Hematopoietic multipotent progenitor cell treated with erythropoietin and hydrocortisone succinate and interleukin-3 and kit ligand, for 4 days (in vitro differentiated cells): Measurements from ENCODE around the gene ANXA1.

ENCODE experiments used
- DNase-seq: peaks from one replicate; pipeline ENCODE4 v3.0.0-alpha.2; 2015

ANXA1 gene

DNA sequence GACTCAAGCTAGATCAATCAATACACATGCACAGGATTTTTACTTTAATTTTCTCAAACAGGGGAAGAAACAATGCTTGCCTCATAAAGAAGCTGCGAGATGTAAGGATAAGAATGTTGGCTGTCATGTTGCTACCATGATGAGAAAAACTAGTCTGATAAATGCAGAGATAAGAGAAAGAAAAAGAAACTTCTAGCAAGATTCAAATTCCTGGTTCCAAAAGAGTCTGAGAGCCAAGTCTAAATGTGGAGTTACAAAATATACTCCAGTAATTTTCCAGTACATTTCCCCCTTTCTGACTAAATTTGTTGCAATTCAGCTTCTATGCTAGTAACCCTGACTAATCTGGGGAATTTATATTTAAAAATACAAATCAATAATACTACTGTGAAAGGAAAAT, 10.4 kb upstream of the ANXA1 start:
- DNase-seq: no peak

DNA sequence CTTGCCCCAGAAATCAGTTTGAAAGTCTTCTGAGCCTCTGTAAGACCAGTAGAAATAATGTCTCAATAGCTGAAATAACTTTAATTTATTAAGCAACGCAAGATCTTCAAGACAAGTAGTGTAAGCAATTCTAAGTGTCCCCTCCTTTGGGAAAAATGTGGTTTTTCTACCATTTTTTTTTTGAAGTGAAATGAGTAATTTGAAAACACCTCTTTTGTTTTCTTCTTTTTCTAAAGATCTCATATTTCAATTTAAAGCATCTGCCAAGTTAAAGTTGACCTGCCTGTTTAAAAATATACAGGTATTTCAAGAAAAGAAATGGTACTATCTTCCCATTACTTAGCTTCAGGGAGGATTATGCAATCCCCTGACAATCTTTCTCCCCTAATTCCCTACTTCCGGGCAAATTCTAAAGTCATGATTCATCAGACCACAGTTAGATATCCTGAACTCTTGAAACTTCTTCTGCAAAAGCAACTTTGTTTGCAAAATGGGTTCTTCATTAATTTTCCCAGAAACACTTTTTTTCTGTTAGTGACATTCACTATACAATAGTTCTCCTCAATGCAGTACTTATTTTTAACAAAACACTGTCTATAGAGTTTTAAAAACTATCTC, 7.8 kb upstream of the ANXA1 start:
- DNase-seq: peak; percentile 71

DNA sequence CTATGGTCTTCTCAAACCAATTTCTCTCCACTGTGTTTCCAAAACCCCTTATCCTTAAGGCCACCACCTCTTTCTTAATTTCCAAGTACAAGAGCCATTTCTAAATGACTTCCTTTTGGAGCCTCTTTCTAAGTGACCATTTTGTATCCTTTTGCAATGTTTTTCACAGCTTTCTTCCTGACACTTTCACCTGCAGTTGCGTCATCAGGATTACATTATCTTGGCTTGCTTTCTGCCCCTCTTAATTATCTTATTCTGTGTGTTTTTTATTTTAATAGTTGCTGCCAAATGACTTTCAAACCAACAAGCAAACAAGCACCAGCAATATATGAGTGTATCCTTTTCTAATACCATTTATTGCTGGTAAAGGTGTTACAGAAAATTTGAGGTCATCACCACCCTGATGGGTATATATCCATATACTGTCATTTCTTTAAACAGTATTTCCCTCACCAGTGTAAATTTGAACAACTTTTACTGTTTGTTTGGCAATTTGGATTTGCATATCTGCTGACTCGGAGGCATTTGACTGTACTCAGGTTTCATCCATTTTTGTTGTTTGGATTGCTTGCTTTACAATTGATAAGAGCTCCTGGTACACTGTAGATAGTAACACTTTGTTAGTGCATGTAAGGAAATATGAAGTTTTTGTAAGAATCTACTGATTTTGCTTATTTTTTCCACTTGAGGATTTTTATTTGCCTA, 5.4 kb upstream of the ANXA1 start:
- DNase-seq: no peak

- DNase-seq: peak; percentile 44
Observed at GRCh38 chr9:73148447-73148937, 3.2 kb upstream of the ANXA1 start.

GRCh38 chr9:73149371-73150067, 2.1 kb upstream of the ANXA1 start:
- DNase-seq: peak; percentile 88

GRCh38 chr9:73152543-73152844, 829 bp downstream of the ANXA1 start:
- DNase-seq: no peak

DNA sequence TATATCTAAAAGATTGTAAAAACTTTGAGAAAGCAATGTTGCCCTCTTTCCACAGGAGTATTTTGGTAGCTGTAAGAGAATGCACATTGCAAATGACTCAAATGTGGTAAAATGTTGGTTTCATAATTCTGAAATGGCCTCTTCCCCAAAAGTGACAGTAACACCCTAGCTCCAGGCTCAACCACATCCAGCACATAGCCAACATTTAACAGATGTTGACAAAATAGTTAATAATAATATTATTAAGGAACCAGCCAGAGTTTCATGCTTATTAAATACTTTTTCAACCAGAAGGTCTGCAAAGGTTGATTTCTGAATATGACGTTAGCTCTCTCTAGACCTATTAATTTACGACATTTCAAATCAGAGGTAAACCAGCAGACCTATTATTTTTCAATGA, 1.3 kb downstream of the ANXA1 start:
- DNase-seq: peak; percentile 74

- DNase-seq: peak; percentile 41
Observed at GRCh38 chr9:73153793-73154227, 2.1 kb downstream of the ANXA1 start.

GRCh38 chr9:73154271-73154670, 2.6 kb downstream of the ANXA1 start:
- DNase-seq: no peak

DNA sequence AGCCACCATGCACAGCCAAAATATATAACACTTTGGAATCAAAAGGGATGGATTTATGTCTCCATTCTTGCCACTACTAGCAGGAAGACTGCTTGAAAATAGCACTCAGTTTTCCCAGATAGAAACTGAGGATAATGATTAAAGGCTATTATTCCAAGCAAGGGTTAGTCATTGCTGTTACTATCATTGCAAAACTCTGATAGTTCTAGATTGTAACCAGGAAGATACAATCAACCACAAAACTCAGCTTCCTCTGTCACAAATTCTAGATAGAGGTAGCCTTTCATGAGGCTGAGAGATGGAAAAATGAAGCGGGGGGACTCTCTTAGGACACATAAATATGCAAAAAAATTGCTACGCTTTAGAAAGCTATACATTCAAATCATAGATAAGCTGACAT, 3.1 kb downstream of the ANXA1 start:
- peak; percentile 79 for DNase-seq

DNA sequence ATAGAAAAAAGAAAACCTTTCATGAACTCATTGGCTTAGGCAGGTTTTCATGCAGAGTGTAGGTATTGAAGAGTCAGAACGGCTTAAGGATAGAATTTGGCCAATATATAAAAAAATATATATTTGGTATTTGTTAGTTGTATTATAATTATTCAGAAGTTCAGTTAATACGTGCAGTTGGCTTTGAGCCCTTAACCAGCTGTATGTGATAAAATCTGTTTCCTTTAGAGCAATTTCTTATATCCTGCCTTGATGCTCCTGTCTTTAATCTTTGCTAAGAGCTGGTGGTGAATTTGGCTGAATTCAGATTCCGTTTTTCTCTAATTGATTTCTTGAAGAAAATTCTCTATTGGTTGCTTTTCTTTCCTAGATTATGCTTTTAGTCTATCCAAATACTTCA, 3.7 kb downstream of the ANXA1 start:
- DNase-seq: peak; percentile 63

DNA sequence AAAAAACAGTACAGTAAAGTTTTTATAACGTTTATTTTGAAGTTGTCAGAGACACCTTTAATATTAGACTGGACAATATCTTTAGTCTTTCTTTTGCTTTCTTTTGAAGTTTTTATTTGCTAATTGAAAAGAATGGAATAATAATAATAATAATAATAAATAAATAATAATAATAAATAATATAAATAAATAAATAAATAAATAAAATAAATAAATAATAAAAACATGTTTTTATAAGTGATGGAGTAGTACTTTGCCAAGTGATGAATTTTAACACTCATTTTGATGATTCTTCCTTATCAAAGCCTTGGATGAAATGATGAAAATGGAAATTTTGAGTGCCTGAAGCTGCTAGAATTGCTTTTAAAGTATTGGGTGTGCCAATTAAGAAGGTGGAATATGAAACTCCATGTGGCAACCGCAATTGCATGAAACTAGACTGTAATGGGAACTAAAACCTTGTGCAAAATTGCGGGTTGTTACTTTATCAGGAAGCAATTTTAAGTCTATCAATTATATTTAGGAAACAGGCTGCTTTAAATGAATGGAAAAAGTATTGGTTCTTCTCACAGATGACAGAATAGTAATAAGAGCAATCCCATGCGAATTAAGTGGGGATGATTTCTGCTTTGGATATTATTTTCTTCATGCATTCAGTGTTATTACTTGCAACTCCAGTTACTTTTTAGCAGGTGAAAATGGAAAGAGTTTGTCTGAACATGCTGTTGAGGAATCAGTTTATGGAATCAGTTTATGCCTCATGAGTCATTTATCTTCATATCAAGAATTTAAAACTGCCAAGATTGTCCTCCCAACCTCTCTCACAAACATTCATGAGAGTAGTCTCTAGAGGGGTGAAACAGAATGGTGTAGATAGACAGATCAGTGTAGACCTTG, 4.6 kb downstream of the ANXA1 start:
- DNase-seq: peak; percentile 43

GRCh38 chr9:73156865-73157187, 5.2 kb downstream of the ANXA1 start:
- DNase-seq: no peak

- no peak for DNase-seq
Observed at GRCh38 chr9:73157811-73158210, 6.1 kb downstream of the ANXA1 start.

GRCh38 chr9:73158723-73159122, 7.1 kb downstream of the ANXA1 start:
- DNase-seq: no peak

GRCh38 chr9:73160868-73161267, 9.2 kb downstream of the ANXA1 start:
- DNase-seq: no peak

DNA sequence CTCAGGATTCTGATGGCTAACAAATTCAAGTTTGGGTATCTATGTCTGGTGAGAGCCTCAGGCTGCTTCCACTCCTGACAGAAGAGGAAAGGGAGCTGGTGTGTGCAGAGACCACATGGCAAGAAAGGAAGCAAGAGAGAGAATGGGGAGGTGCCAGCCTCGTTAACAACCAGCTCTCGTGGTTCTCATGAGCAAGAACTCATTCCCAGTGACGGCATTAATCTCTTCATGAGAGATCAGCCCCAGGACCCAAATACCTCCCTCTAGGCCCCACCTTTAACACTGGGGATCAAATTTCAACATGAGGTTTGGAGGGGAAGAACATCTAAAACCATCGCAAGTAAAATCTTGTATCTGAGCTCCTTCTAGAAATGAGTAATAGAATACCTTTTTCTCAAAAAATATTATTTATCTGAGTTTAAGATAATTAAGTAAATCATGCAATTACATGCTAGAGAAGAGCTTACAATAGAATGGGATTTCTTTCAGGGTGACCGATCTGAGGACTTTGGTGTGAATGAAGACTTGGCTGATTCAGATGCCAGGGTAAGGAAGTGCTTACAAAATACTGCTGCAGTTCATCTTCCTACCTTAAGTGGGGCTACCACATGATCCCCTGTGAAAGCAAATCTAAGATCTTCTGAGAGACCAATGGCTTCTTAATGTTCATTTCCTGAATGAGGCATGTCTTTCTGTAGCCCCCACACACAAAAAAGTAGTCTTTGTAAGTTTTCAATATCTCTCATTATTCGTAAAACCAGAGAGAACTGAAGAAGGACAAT, 11.5 kb downstream of the ANXA1 start:
- DNase-seq: peak; percentile 46

DNA sequence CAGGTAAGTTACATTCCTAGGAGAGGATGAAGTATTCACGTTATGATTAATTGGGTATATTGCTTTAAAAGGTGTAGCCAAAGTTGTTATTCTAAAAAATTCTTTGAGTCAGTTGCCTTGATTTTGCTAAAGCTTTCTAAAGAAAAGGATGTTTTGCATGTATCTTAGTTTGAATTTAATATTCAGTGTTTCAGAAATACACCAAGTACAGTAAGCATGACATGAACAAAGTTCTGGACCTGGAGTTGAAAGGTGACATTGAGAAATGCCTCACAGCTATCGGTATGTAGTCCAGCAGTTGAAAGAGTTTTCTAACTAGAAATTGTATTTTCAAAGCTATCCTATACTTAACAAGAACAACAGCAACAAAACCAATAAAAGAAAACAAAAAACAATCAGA, 14.2 kb downstream of the ANXA1 start:
- DNase-seq: no peak

DNA sequence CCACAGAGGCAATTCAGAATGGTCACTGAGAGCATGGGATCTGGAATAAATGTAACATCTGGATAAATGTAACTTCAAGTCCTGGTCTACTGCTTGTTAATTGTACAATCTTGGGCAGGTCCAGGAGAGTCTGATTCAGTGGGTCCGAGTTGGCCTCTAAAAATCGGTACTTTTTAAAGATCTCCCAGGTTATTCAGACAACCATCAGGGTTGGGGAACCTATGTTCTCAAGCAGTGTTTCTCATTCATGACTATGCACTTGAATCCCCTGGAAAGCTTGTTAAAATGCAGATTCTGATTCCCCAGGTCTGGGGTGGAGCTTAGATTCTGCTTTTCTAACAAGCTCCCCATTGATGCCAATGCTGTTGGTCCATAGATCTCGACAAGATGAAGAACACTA, 14.8 kb downstream of the ANXA1 start:
- DNase-seq: no peak

DNA sequence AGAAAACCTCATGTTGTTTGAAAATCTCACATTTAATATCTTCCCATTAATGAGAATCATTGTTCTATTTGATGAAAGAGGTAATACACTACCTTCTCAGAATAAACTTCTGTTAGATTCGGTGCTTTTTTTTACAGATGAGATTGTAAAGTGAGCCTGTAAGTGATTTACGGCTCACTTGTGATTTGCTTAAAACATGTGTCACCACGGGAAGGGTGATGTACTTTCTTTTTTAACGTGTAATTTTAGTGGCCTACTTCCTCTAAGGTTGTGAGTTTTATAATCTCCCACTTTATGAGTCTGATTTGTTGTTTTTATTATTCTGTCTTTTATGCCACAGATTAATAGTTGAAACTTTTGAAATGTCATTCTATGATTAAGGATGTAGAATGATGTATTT, 15.9 kb downstream of the ANXA1 start:
- DNase-seq: no peak

DNA sequence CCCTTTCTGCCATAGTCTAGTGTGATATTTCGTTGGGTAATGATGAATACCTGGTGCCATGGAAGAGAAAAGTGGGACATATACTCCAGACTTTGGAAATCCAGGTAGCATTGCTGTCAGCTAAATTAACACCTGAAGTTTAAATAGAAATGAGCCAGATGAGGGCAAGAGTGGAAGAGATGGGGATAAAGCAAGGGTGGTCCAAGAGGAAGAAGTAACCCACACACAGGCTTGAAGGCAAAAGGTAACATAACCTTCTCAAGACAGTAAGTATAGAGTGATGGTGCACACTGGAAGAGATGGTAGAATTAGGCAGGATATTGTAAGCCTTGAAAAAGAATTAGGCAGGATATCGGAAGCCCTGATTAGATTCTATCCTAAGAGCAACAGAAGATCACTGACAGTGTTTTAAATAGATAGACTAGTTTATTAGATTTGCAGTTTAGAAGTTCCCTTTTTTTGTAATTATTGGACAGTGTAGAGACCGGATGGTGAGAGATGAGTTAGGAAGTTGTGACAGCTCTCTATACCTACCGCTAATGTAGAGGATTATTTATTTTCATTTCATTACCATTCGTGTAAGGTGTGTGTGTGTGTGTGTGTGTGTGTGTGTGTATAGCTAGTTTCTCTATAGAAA, 16.8 kb downstream of the ANXA1 start:
- DNase-seq: no peak
